WTC11 (cell line): ENCODE results near the gene KRTAP2-3. TPM values are rescaled to one million over a fixed set of nuclear protein-coding genes. Genes with fewer than 3 reads are reported as not detected.

Experiments
- ATAC-seq: fragments of 200-7000 bp; cut with Tn5 transposase; 2 replicates; pipeline ENCODE4 v1.10.0; 2021; ENCODE audit warnings: mild to moderate bottlenecking, moderate library complexity
- CTCF ChIA-PET: fragments of 300-600 bp; sonication (Branson Sonifier 250); formaldehyde crosslinking; loops from one replicate; lab custom pipeline; 2021; ENCODE audit warnings: antibody characterized with exemption; lab: Charles Lee
- POLR2A ChIA-PET: fragments of 350-600 bp; sonication (Branson Sonifier 250); formaldehyde crosslinking; loops from one replicate; lab custom pipeline; 2021; ENCODE audit warnings: antibody characterized with exemption; lab: Charles Lee
- DNase-seq: peaks from one replicate; pipeline ENCODE4 v3.0.0; 2021; ENCODE audit warnings: low spot score
- H3K27ac Mint-ChIP-seq: 2 replicates; pipeline ENCODE4 v1.8.0; 2021; ENCODE audit warnings: mixed read lengths
- H3K27me3 Mint-ChIP-seq: 2 replicates; pipeline ENCODE4 v1.8.0; 2021; ENCODE audit warnings: low read depth, mild to moderate bottlenecking, moderate library complexity, mixed read lengths
- H3K36me3 Mint-ChIP-seq: 2 replicates; pipeline ENCODE4 v1.8.0; 2021; ENCODE audit warnings: mixed read lengths
- H3K4me1 Mint-ChIP-seq: 2 replicates; pipeline ENCODE4 v1.8.0; 2022; ENCODE audit warnings: mixed read lengths
- H3K4me3 Mint-ChIP-seq: 2 replicates; pipeline ENCODE4 v1.8.0; 2021; ENCODE audit warnings: mild to moderate bottlenecking, moderate library complexity, mixed read lengths
- H3K9me3 Mint-ChIP-seq: 2 replicates; pipeline ENCODE4 v1.8.0; 2021; ENCODE audit warnings: mixed read lengths
- ATF1 ChIP-seq: sonication (generic); formaldehyde crosslinking; IDR thresholded peaks from 2 replicates; pipeline ENCODE4 v1.8.1; 2023; ENCODE audit warnings: mild to moderate bottlenecking, moderate library complexity, missing genetic modification reagents
- ATF2 ChIP-seq: sonication (generic); formaldehyde crosslinking; IDR thresholded peaks from 2 replicates; pipeline ENCODE4 v1.8.1; 2022; ENCODE audit warnings: low read depth, missing genetic modification reagents, borderline replicate concordance
- CTCF ChIP-seq: fragments of 200-600 bp; IDR thresholded peaks from 2 replicates; pipeline ENCODE4 v1.8.0; 2022; ENCODE audit warnings: antibody characterized with exemption
- E2F4 ChIP-seq: sonication (generic); formaldehyde crosslinking; IDR thresholded peaks from 2 replicates; pipeline ENCODE4 v1.8.1; 2022; ENCODE audit warnings: low read depth, mild to moderate bottlenecking, moderate library complexity, missing genetic modification reagents, borderline replicate concordance
- FOXP4 ChIP-seq: sonication (generic); formaldehyde crosslinking; IDR thresholded peaks from 2 replicates; pipeline ENCODE4 v1.8.0; 2022; ENCODE audit warnings: mild to moderate bottlenecking, missing genetic modification reagents
- JUN ChIP-seq: sonication (generic); formaldehyde crosslinking; IDR thresholded peaks from 2 replicates; pipeline ENCODE4 v1.8.0; 2023; ENCODE audit warnings: mild to moderate bottlenecking, missing genetic modification reagents
- KAT7 ChIP-seq: sonication (generic); formaldehyde crosslinking; IDR thresholded peaks from 2 replicates; pipeline ENCODE4 v1.8.1; 2023; ENCODE audit warnings: missing genetic modification reagents, mild to moderate bottlenecking, borderline replicate concordance
- MXD4 ChIP-seq: fragments of 250-450 bp; sonication (Bioruptor Pico); IDR thresholded peaks from 2 replicates; pipeline ENCODE4 v1.8.0; 2021; ENCODE audit warnings: mild to moderate bottlenecking, moderate library complexity, borderline replicate concordance
- MYBL2 ChIP-seq: sonication (generic); formaldehyde crosslinking; IDR thresholded peaks from 2 replicates; pipeline ENCODE4 v1.8.1; 2023; ENCODE audit warnings: mild to moderate bottlenecking, moderate library complexity, missing genetic modification reagents
- NR2C2 ChIP-seq: sonication (generic); formaldehyde crosslinking; IDR thresholded peaks from 2 replicates; pipeline ENCODE4 v1.8.0; 2022; ENCODE audit warnings: mild to moderate bottlenecking, missing genetic modification reagents
- RORB ChIP-seq: fragments of 250-450 bp; sonication (Bioruptor Pico); IDR thresholded peaks from 2 replicates; pipeline ENCODE4 v1.9.0; 2021; ENCODE audit warnings: mild to moderate bottlenecking
- SOX15 ChIP-seq: fragments of 250-450 bp; sonication (Bioruptor Pico); IDR thresholded peaks from 2 replicates; pipeline ENCODE4 v1.9.0; 2021; ENCODE audit warnings: mild to moderate bottlenecking
- ZBTB43 ChIP-seq: sonication (generic); formaldehyde crosslinking; IDR thresholded peaks from 2 replicates; pipeline ENCODE4 v1.8.1; 2023; ENCODE audit warnings: mild to moderate bottlenecking, missing genetic modification reagents
- ZNF671 ChIP-seq: fragments of 250-450 bp; sonication (Bioruptor Pico); IDR thresholded peaks from 2 replicates; pipeline ENCODE4 v1.8.0; 2021; ENCODE audit warnings: mild to moderate bottlenecking
- total RNA-seq: library from RNA; stranded (reverse); gene quantifications from 3 replicates; pipeline ENCODE4 v1.2.3, GENCODE V29; 2021

Gene KRTAP2-3
- total RNA-seq, 1 experiment from 2014 or later = not detected

- ATAC-seq = no peak
Measured at GRCh38 chr17:41009301-41009760, 50.6 kb downstream of the KRTAP2-3 start.

More at GRCh38 chr17:41009301-41009760, 50.6 kb downstream of the KRTAP2-3 start:
- H3K4me1 Mint-ChIP-seq = peaks cover 15% of the 10 kb centered on the region
- DNase-seq = no peak
- H3K27me3 Mint-ChIP-seq = no peaks in the 10 kb centered on the region
- H3K36me3 Mint-ChIP-seq = no peaks in the 10 kb centered on the region
- no peak overlapping the region for H3K4me3 Mint-ChIP-seq
- 0 out of 2 replicates have a peak, but pooled peaks cover 7% of the 10 kb centered on the region for H3K9me3 Mint-ChIP-seq
- ChIA-PET POLR2A (no interaction called here), CTCF (no interaction called here)
- TF ChIP-seq ZNF671 (CRISPR knock-in tag) = no peak
- TF ChIP-seq E2F4 (CRISPR knock-in tag) = no peak
- TF ChIP-seq ATF2 (CRISPR knock-in tag) = no peak
- no peak for TF ChIP-seq ZBTB43 (CRISPR knock-in tag)
- no peak for TF ChIP-seq MXD4 (CRISPR knock-in tag)
- no peak for TF ChIP-seq MYBL2 (CRISPR knock-in tag)
- TF ChIP-seq FOXP4 (CRISPR knock-in tag) = no peak
- TF ChIP-seq SOX15 (CRISPR knock-in tag) = no peak
- TF ChIP-seq JUN (CRISPR knock-in tag) = no peak
- no peak for TF ChIP-seq NR2C2
- TF ChIP-seq CTCF = no peak
- TF ChIP-seq KAT7 (CRISPR knock-in tag) = no peak
- no peak for TF ChIP-seq RORB (CRISPR knock-in tag)
- TF ChIP-seq ATF1 (CRISPR knock-in tag) = no peak
- no peak overlapping the region for H3K27ac Mint-ChIP-seq

Other genes with a start within 250 kb of the KRTAP2-3 start
- 23.2 to 27.6 TPM (median 24.2 TPM) in 3 replicates for gene KRT10, start 237.5 kb downstream of the KRTAP2-3 start, total RNA-seq
- gene KRT12, start 192.9 kb downstream of the KRTAP2-3 start, total RNA-seq = not detected in 3 replicates
- 0.21 to 0.42 TPM (median 0.30 TPM) in 3 replicates for gene KRT20, start 174.9 kb downstream of the KRTAP2-3 start, total RNA-seq
- gene KRT23, start 122.5 kb downstream of the KRTAP2-3 start, total RNA-seq = not detected in 3 replicates
- not detected in 3 replicates for gene KRT39, start 93.2 kb downstream of the KRTAP2-3 start, total RNA-seq
- gene KRT40, start 75.8 kb downstream of the KRTAP2-3 start, total RNA-seq = not detected in 3 replicates
- not detected in 3 replicates for gene KRTAP3-3, start 66.0 kb downstream of the KRTAP2-3 start, total RNA-seq
- gene KRTAP3-2, start 60.2 kb downstream of the KRTAP2-3 start, total RNA-seq = not detected in 3 replicates
- not detected in 3 replicates for gene KRTAP3-1, start 51.0 kb downstream of the KRTAP2-3 start, total RNA-seq
- gene KRTAP1-5, start 32.9 kb downstream of the KRTAP2-3 start, total RNA-seq = not detected in 3 replicates
- not detected in 3 replicates for gene KRTAP1-4, start 29.9 kb downstream of the KRTAP2-3 start, total RNA-seq
- not detected in 3 replicates for gene KRTAP1-3, start 25.2 kb downstream of the KRTAP2-3 start, total RNA-seq
- gene KRTAP1-1, start 18.7 kb downstream of the KRTAP2-3 start, total RNA-seq = not detected in 3 replicates
- not detected in 3 replicates for gene KRTAP2-1, start 12.8 kb downstream of the KRTAP2-3 start, total RNA-seq
- gene KRTAP2-2, start 4.9 kb downstream of the KRTAP2-3 start, total RNA-seq = not detected in 3 replicates
- gene KRTAP2-4, start 5.8 kb upstream of the KRTAP2-3 start, total RNA-seq = not detected in 3 replicates
- not detected in 3 replicates for gene KRTAP4-7, start 24.0 kb upstream of the KRTAP2-3 start, total RNA-seq
- gene KRTAP4-8, start 38.0 kb upstream of the KRTAP2-3 start, total RNA-seq = not detected in 3 replicates
- not detected in 3 replicates for gene KRTAP4-16, start 42.1 kb upstream of the KRTAP2-3 start, total RNA-seq
- gene KRTAP4-9, start 45.3 kb upstream of the KRTAP2-3 start, total RNA-seq = not detected in 3 replicates
- not detected in 3 replicates for gene KRTAP4-11, start 58.3 kb upstream of the KRTAP2-3 start, total RNA-seq
- not detected in 3 replicates for gene KRTAP4-12, start 64.1 kb upstream of the KRTAP2-3 start, total RNA-seq
- gene KRTAP4-6, start 80.4 kb upstream of the KRTAP2-3 start, total RNA-seq = not detected in 3 replicates
- gene KRTAP4-5, start 89.7 kb upstream of the KRTAP2-3 start, total RNA-seq = not detected in 3 replicates
- not detected in 3 replicates for gene KRTAP4-4, start 100.6 kb upstream of the KRTAP2-3 start, total RNA-seq
- not detected in 3 replicates for gene KRTAP4-3, start 108.1 kb upstream of the KRTAP2-3 start, total RNA-seq
- not detected in 3 replicates for gene KRTAP4-2, start 118.1 kb upstream of the KRTAP2-3 start, total RNA-seq
- not detected in 3 replicates for gene KRTAP4-1, start 124.8 kb upstream of the KRTAP2-3 start, total RNA-seq
- not detected in 3 replicates for gene KRTAP9-1, start 129.8 kb upstream of the KRTAP2-3 start, total RNA-seq
- not detected in 3 replicates for gene KRTAP9-2, start 166.5 kb upstream of the KRTAP2-3 start, total RNA-seq
- not detected in 3 replicates for gene KRTAP9-3, start 172.3 kb upstream of the KRTAP2-3 start, total RNA-seq
- gene KRTAP9-8, start 177.9 kb upstream of the KRTAP2-3 start, total RNA-seq = not detected in 3 replicates
- not detected in 3 replicates for gene KRTAP9-4, start 189.6 kb upstream of the KRTAP2-3 start, total RNA-seq
- not detected in 3 replicates for gene KRTAP9-9, start 195.3 kb upstream of the KRTAP2-3 start, total RNA-seq
- not detected in 3 replicates for gene KRTAP9-6, start 205.3 kb upstream of the KRTAP2-3 start, total RNA-seq
- not detected in 3 replicates for gene KRTAP9-7, start 215.6 kb upstream of the KRTAP2-3 start, total RNA-seq
- gene KRTAP29-1, start 242.7 kb upstream of the KRTAP2-3 start, total RNA-seq = not detected in 3 replicates
- gene KRTAP16-1, start 249.2 kb upstream of the KRTAP2-3 start, total RNA-seq = not detected in 3 replicates